HCT116 (cell line): ENCODE measurements around the gene STAG1. TPM values are rescaled to one million over a fixed set of nuclear protein-coding genes. Genes with fewer than 3 reads are reported as not detected.

ENCODE experiments used
- ATAC-seq: fragments of 200-7000 bp; cut with Tn5 transposase; 2 replicates; pipeline ENCODE4 v1.9.1; 2020; ENCODE audit warnings: mild to moderate bottlenecking, moderate library complexity
- BruUV-seq: library from RNA; stranded (reverse); fragments of 400-500 nt; replicated peaks from 2 replicates; lab custom pipeline; 2021; lab: Mats Ljungman, UMichigan
- CTCF ChIA-PET: fragments of 300-600 bp; sonication (Branson Sonifier 250); formaldehyde crosslinking; loops from one replicate; lab custom pipeline; 2021; ENCODE audit warnings: antibody characterized with exemption; lab: Charles Lee
- POLR2A ChIA-PET: fragments of 300-600, 350-600 bp; sonication (Branson Sonifier 250); formaldehyde crosslinking; loops from one replicate; lab custom pipeline; 2021; ENCODE audit warnings: antibody characterized with exemption; lab: Charles Lee
- RAD21 ChIA-PET, 2 experiments: fragments of 300-600 bp; sonication (Branson Sonifier 250); formaldehyde crosslinking; loops; one replicate each; lab custom pipeline; 2023; ENCODE audit warnings: low total read pairs in 2 of 2; ENCODE audit not compliant: uncharacterized antibody in 2 of 2, unreplicated experiment in 2 of 2, low non-redundant PET in 1 of 2; lab: Charles Lee
- DNase-seq: peaks from one replicate; pipeline ENCODE4 v3.0.0-alpha.2; 2010; ENCODE audit warnings: low read depth, low spot score
- H2AFZ ChIP-seq: fragments of 200-600 bp; shearing (Covaris generic), sonication (generic); 2 replicates; pipeline ENCODE4 v1.6.1; 2017; ENCODE audit warnings: low read depth, mixed run types, mixed read lengths, antibody characterized with exemption, low read length; ENCODE audit not compliant: poor library complexity, severe bottlenecking
- H3K27ac ChIP-seq: 2 replicates; pipeline ENCODE4 v1.5.1; 2012; ENCODE audit warnings: low read depth, low read length
- H3K27me3 ChIP-seq: fragments of 200-600 bp; sonication (generic); 2 replicates; pipeline ENCODE4 v1.6.1; 2016; ENCODE audit warnings: mixed run types, low read length, mixed read lengths; ENCODE audit not compliant: insufficient read depth
- H3K36me3 ChIP-seq, 2 experiments: fragments of 200-500 bp in 1 of 2; fragments of 200-600 bp in 1 of 2; sonication (Bioruptor generic) in 1 of 2; sonication (generic) in 1 of 2; 2 replicates each; pipeline versions ENCODE4 v1.5.1 to v1.6.1; 2014 to 2016; ENCODE audit warnings: low read length in 2 of 2, inconsistent platforms in 1 of 2, mixed read lengths in 1 of 2, mixed run types in 1 of 2; ENCODE audit not compliant: insufficient read depth in 2 of 2, control insufficient read depth in 1 of 2
- H3K4me1 ChIP-seq, 2 experiments: fragments of 200-600 bp in 1 of 2; sonication (generic) in 1 of 2; 2 replicates each; pipeline versions ENCODE4 v1.5.1 to v1.6.1; 2012 to 2017; ENCODE audit warnings: low read length in 2 of 2, inconsistent platforms in 1 of 2, mild to moderate bottlenecking in 1 of 2, mixed read lengths in 1 of 2, mixed run types in 1 of 2, moderate library complexity in 1 of 2; ENCODE audit not compliant: insufficient read depth in 2 of 2, control insufficient read depth in 1 of 2
- H3K4me2 ChIP-seq: fragments of 200-600 bp; sonication (generic); 2 replicates; pipeline ENCODE4 v1.6.1; 2017; ENCODE audit warnings: mixed run types, low read length, mixed read lengths
- H3K4me3 ChIP-seq, 2 experiments: fragments of 200-600 bp in 1 of 2; sonication (generic) in 1 of 2; replicated peaks in 1 of 2; 2 replicates each; pipeline ENCODE4 v1.5.1; 2011 to 2016; ENCODE audit warnings: low read length in 2 of 2, control low read depth in 1 of 2, low read depth in 1 of 2, mild to moderate bottlenecking in 1 of 2, mixed read lengths in 1 of 2, mixed run types in 1 of 2
- H3K79me2 ChIP-seq: fragments of 200-600 bp; sonication (generic); 2 replicates; pipeline ENCODE4 v1.6.1; 2017; ENCODE audit warnings: mild to moderate bottlenecking, mixed run types, low read length, moderate library complexity, mixed read lengths; ENCODE audit not compliant: insufficient read depth
- H3K9ac ChIP-seq: fragments of 200-600 bp; sonication (generic); 2 replicates; pipeline ENCODE4 v1.6.1; 2016; ENCODE audit warnings: low read length, mixed read lengths
- H3K9me2 ChIP-seq: fragments of 200-600 bp; sonication (generic), shearing (Covaris generic); 2 replicates; pipeline ENCODE4 v1.6.1; 2017; ENCODE audit warnings: mixed run types, mild to moderate bottlenecking, moderate library complexity; ENCODE audit not compliant: insufficient read depth
- H3K9me3 ChIP-seq, 2 experiments: fragments of 200-500 bp in 1 of 2; fragments of 200-600 bp in 1 of 2; sonication (Bioruptor generic) in 1 of 2; sonication (generic) in 1 of 2; 2 replicates each; pipeline ENCODE4 v1.6.1; 2014 to 2017; ENCODE audit warnings: low read length in 2 of 2, mixed read lengths in 2 of 2, inconsistent platforms in 1 of 2, low read depth in 1 of 2, mild to moderate bottlenecking in 1 of 2, mixed run types in 1 of 2, moderate library complexity in 1 of 2; ENCODE audit not compliant: control insufficient read depth in 1 of 2, insufficient read depth in 1 of 2
- H4K20me1 ChIP-seq: fragments of 200-600 bp; sonication (generic), shearing (Covaris generic); 2 replicates; pipeline ENCODE4 v1.6.1; 2017; ENCODE audit warnings: mixed run types, mild to moderate bottlenecking, moderate library complexity; ENCODE audit not compliant: insufficient read depth
- ATF3 ChIP-seq: IDR thresholded peaks from 2 replicates; pipeline ENCODE4 v1.6.1; 2012
- CBX3 ChIP-seq: IDR thresholded peaks from 2 replicates; pipeline ENCODE4 v1.6.1; 2012; ENCODE audit warnings: low read depth
- EZH2phosphoT487 ChIP-seq: fragments of 200-600 bp; IDR thresholded peaks from 2 replicates; pipeline ENCODE4 v1.6.1; 2018; ENCODE audit warnings: antibody characterized with exemption, borderline replicate concordance
- FOSL1 ChIP-seq: IDR thresholded peaks from 2 replicates; pipeline ENCODE4 v1.6.1; 2012; ENCODE audit warnings: low read depth
- JUND ChIP-seq: IDR thresholded peaks from 2 replicates; pipeline ENCODE4 v1.6.1; 2012
- POLR2AphosphoS5 ChIP-seq: IDR thresholded peaks from 2 replicates; pipeline ENCODE4 v1.6.1; 2011; ENCODE audit warnings: mild to moderate bottlenecking, low read depth, low read length, moderate library complexity
- REST ChIP-seq: IDR thresholded peaks from 2 replicates; pipeline ENCODE4 v1.6.1; 2012; ENCODE audit warnings: low read depth
- SIN3A ChIP-seq: IDR thresholded peaks from 2 replicates; pipeline ENCODE4 v1.6.1; 2012; ENCODE audit warnings: low read depth
- YY1 ChIP-seq: IDR thresholded peaks from 2 replicates; pipeline ENCODE4 v1.6.1; 2011; ENCODE audit warnings: low read length, low read depth, moderate library complexity, mild to moderate bottlenecking; ENCODE audit not compliant: insufficient replicate concordance; ENCODE audit errors: extremely low read depth
- intact Hi-C: fragments of 100-400 bp; cut with micrococcal nuclease; formaldehyde crosslinking; loops from 2 replicates; pipeline ENCODE4 v1.10.0; 2022
- total RNA-seq: library from RNA; stranded (reverse); gene quantifications from one replicate; pipeline ENCODE4 v1.2.1, GENCODE V29; 2021; ENCODE audit not compliant: unreplicated experiment
- TF ChIP-seq, protein P1 (sequence below): IDR thresholded peaks from 2 replicates; pipeline ENCODE4 v1.6.1; 2011; ENCODE audit warnings: mild to moderate bottlenecking, low read length, moderate library complexity; ENCODE audit not compliant: insufficient replicate concordance; ENCODE audit errors: extremely low read depth
- TF ChIP-seq, protein P2 (sequence below): IDR thresholded peaks from 2 replicates; pipeline ENCODE4 v1.6.1; 2012

The STAG1 gene
- total RNA-seq, 1 experiment from 2014 or later: 29.4 TPM

DNA sequence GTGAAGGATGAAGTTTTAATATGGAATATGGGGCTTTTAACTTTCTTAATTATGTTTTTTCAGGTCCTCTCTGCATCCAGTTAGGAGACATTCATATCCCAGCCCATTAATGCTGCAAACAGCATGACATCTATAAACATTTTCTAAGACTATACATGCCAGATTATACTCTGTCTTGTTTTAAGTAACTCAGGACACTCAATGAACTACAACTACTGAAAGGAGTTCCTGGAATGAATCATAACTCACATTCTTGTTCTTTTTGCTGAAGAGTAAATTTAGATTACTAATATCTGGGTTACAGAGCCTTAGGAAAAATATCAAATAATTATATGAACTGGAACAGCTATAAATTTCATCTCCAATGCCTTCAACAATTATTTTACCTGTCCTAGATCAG is 167.4 kb downstream of the STAG1 start (continued):
- TF ChIP-seq, protein P1, sequence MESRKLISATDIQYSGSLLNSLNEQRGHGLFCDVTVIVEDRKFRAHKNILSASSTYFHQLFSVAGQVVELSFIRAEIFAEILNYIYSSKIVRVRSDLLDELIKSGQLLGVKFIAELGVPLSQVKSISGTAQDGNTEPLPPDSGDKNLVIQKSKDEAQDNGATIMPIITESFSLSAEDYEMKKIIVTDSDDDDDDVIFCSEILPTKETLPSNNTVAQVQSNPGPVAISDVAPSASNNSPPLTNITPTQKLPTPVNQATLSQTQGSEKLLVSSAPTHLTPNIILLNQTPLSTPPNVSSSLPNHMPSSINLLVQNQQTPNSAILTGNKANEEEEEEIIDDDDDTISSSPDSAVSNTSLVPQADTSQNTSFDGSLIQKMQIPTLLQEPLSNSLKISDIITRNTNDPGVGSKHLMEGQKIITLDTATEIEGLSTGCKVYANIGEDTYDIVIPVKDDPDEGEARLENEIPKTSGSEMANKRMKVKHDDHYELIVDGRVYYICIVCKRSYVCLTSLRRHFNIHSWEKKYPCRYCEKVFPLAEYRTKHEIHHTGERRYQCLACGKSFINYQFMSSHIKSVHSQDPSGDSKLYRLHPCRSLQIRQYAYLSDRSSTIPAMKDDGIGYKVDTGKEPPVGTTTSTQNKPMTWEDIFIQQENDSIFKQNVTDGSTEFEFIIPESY: no peak
- TF ChIP-seq JUND (no peak), FOSL1 (no peak), SIN3A (no peak)

GRCh38 chr3:136583823-136584222 is 168.4 kb downstream of the STAG1 start:
- ChIA-PET RAD21 (no interaction called here), POLR2A (no interaction called here), CTCF (no interaction called here)
- no peak overlapping the region for H3K9ac ChIP-seq
- DNase-seq (no peak), ATAC-seq (no peak)
- no peak overlapping the region for H3K4me3 ChIP-seq
- no peaks in the 10 kb centered on the region for H3K9me3 ChIP-seq
- no peak overlapping the region for H3K4me2 ChIP-seq
- intact Hi-C loops: no loop called here
- no peak overlapping the region for H2AFZ ChIP-seq
- BruUV-seq: no TSS peak
- H3K27me3 ChIP-seq: no peaks in the 10 kb centered on the region
- H3K79me2 ChIP-seq: peaks cover 2% of the 10 kb centered on the region; the same call in 1 of the 2 replicates
- H3K4me1 ChIP-seq: no peaks in the 10 kb centered on the region
- H3K27ac ChIP-seq: no peak overlapping the region
- no peaks in the 10 kb centered on the region for H3K9me2 ChIP-seq
- no peaks in the 10 kb centered on the region for H3K36me3 ChIP-seq
- no peaks in the 10 kb centered on the region for H4K20me1 ChIP-seq
- TF ChIP-seq YY1 (no peak), EZH2phosphoT487 (no peak), REST (no peak), ATF3 (no peak), CBX3 (no peak), POLR2AphosphoS5 (no peak), FOSL1 (no peak)
- TF ChIP-seq, protein P2, sequence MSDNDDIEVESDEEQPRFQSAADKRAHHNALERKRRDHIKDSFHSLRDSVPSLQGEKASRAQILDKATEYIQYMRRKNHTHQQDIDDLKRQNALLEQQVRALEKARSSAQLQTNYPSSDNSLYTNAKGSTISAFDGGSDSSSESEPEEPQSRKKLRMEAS: no peak
- TF ChIP-seq, protein P1: no peak
